MV-4-11 (cell line): ENCODE data around the gene MINAR1.

Experiments
- DNase-seq: peaks from one replicate; lab custom pipeline; 2025; lab: John Stamatoyannopoulos, UW

The MINAR1 gene

GRCh38 chr15:79463043-79463780, 31.1 kb downstream of the MINAR1 start:
- no peak for DNase-seq

GRCh38 chr15:79463781-79464270, 31.7 kb downstream of the MINAR1 start:
- no peak for DNase-seq

DNA sequence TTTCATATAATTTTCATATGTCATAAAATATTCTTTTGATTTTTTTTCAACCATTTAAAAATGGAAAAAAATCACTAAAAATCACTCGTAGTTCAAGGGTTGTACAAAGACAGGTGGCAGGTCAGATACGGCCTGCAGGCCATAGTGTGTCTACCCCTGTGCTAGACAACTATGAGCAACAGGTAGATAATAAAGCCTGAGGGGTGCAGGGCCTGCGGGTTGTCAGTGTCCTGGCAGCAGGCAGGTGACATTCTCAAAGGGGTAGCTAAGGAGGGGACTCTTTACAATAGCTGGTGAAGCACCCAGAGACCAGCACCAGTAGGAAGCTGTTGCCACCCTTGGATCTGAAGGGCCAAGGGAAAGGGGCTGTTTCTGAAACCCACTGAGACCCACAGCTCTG, 34.4 kb downstream of the MINAR1 start:
- no peak for DNase-seq

GRCh38 chr15:79467865-79468586, 35.9 kb downstream of the MINAR1 start:
- DNase-seq = peak; percentile 60

- no peak for DNase-seq
These were observed 40.3 kb downstream of the MINAR1 start for GRCh38 chr15:79472446-79472845.

GRCh38 chr15:79474252-79474651, 42.1 kb downstream of the MINAR1 start:
- DNase-seq = no peak

DNA sequence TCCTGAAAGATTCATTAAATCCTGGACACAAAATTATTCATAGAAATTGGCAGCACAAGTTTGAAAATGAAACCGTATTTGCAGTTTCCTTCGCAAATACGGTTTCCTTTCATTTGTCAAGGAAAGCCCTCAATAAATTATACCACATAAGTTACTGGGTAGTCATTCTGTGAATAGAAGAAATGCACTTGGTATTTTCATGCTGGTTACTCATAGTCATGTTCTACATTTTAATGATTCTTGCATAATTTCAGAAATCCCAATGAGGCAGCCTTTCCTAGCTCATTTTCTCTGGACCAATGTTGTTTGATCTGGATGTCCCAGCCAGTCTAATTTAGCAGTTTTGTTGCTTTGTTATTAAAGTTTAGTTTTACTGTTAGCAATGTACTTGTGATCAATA, 43.2 kb downstream of the MINAR1 start:
- peak; percentile 1 for DNase-seq

GRCh38 chr15:79478108-79478507, 46.0 kb downstream of the MINAR1 start:
- DNase-seq = no peak

DNA sequence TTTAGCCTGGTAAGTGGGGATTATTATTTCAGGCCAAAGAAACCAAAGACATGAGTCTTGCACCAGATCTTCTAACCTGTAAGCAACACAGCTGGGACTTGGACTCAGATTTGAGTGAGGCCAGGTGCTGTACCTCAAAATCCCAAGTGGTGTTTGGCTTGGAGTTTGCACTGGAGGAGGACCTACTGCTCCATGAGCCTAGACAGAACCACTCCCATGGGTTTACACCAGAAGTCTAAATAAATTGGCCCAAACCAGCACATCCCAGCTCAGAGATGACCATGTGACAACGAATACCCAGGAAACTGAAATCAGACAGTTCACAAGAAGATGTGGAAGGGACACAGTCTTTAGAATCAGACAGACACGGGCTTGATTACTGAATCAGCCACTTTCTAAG, 47.5 kb downstream of the MINAR1 start:
- DNase-seq = no peak

- DNase-seq = no peak
These were observed 49.7 kb downstream of the MINAR1 start for GRCh38 chr15:79481793-79482192.
